GM13977 (cell line): ENCODE data around the gene GUK1.

Source experiments
- DNase-seq: peaks from one replicate; pipeline ENCODE4 v3.0.0; 2012; ENCODE audit warnings: low spot score
- in situ Hi-C: fragments of 300-500 bp; cut with MboI; formaldehyde crosslinking; loops from one replicate; pipeline ENCODE4 v1.12.0; 2022; ENCODE audit warnings: low sequenced_read_pairs, low pct_unique_long_range_greater_than_20kb, mixed read lengths, inconsistent platforms; ENCODE audit not compliant: unreplicated experiment
- TF ChIP-seq, protein P1 (sequence below): IDR thresholded peaks from 2 replicates; pipeline ENCODE4 v1.5.1; 2012; ENCODE audit warnings: mild to moderate bottlenecking, control low read depth; ENCODE audit not compliant: insufficient read depth; ENCODE audit errors: extremely low read depth, missing control alignments

Gene GUK1

DNA sequence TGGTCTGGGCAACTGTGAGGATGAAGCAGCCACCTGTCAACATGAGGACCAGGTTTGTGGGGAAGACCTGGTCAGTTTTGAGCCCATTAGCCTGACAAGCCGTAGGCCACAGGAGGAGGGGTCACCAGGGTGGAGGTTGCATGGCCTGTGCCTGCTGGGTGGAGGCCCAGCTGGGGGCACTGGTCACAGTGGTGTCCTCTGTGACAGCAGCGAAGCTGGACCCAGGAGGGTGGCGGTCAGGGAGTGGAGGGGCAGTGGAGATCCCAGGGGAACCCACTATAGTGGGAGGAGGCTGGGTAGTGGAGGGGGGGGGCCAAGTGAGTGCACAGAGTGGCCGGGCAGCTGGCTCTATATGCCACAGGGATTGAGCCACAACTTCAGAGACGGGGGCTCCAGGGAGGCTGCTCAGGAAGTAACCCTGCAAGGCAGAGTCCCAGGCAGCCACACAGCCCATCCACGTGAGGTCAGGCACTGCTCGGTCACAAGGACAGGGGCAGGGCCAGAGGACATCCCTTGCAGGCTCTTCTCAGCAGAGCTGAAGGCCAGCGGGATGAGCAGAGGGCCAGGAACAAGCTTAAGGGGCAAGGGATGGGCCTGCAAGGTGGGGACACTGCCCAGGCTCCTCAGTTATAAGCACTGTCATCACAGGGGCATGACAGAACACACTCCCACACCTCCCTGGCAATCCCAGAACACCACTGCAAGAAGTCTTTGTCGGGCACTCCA is 34.6 kb upstream of the GUK1 start:
- TF ChIP-seq, protein P1, sequence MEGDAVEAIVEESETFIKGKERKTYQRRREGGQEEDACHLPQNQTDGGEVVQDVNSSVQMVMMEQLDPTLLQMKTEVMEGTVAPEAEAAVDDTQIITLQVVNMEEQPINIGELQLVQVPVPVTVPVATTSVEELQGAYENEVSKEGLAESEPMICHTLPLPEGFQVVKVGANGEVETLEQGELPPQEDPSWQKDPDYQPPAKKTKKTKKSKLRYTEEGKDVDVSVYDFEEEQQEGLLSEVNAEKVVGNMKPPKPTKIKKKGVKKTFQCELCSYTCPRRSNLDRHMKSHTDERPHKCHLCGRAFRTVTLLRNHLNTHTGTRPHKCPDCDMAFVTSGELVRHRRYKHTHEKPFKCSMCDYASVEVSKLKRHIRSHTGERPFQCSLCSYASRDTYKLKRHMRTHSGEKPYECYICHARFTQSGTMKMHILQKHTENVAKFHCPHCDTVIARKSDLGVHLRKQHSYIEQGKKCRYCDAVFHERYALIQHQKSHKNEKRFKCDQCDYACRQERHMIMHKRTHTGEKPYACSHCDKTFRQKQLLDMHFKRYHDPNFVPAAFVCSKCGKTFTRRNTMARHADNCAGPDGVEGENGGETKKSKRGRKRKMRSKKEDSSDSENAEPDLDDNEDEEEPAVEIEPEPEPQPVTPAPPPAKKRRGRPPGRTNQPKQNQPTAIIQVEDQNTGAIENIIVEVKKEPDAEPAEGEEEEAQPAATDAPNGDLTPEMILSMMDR: no peak
- in situ Hi-C loops: no loop called here
- DNase-seq: no peak

DNA sequence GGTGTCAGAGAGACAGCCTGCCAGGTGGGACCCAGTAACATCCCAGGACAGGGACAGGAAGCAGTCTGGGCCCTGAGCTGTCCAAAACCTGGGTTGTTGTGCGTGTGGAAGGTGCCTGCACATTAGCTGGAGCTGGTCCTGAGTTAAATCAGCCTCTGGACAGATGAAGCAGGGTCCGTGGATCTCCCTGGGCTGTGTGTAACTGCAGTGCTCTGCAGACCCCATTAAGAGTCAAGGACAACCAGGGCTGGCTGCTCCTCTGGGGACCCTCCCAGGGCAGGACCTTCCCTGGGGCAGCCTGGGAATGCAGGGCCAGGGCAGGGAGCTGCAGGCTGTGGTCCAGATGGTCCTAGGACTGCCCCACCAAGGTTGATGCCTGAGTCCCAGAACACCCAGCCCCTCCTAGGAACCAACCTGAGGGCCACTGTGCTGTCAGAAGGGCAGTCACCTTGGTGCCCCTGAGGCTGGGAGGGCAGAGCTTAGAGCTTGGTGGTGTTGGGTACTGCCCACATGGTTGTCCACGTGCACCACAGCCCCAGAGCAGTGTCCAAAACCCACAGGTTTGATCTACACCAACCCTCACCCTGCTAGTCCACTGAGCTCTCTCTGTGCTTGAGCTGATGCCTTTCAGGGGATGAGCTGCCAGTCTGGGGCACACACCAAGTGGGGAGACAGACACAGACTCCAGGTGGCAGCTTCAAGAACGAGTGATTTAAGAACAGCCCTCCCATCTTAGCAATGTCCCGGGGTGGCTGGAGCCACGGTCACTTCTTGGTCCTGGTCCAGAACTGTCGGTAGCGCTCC is 33.9 kb upstream of the GUK1 start:
- TF ChIP-seq, protein P1: no peak
- in situ Hi-C loops: no loop called here
- no peak for DNase-seq

DNA sequence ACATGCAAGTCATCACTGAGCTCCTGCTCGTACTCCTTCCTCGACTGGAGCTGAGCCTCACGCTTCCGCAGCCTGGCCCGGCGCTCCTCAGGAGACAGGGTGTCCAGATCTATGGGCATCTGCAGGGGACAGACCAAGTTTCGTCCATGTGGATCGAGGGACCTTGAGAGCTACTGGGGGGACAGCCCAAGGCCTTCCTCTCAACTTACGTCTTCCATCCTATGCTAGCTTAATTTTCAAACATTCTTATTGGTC is 33.4 kb upstream of the GUK1 start:
- DNase-seq: no peak
- TF ChIP-seq, protein P1: no peak
- in situ Hi-C loops: no loop called here

DNA sequence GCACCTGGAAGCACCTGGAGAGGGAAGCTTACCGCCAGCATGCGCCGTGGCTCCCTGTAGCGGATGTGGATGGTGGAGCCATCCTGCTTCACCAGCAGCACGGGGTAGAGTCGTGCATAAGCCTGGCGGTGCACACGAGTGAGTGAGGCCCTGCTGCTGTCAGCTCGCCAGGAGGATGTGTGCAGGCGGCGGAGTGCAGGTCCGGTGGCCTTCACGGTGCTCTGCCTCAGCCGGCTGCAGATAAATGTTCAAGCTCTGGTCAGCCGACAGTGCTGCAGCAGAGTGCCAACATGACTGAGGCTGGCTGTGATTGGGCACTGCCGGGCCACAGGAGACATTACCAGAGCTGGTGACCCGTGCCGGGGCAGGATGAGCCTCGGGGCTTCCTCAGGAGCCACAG is 32.4 kb upstream of the GUK1 start:
- TF ChIP-seq, protein P1: no peak
- DNase-seq: no peak
- in situ Hi-C loops: no loop called here

DNA sequence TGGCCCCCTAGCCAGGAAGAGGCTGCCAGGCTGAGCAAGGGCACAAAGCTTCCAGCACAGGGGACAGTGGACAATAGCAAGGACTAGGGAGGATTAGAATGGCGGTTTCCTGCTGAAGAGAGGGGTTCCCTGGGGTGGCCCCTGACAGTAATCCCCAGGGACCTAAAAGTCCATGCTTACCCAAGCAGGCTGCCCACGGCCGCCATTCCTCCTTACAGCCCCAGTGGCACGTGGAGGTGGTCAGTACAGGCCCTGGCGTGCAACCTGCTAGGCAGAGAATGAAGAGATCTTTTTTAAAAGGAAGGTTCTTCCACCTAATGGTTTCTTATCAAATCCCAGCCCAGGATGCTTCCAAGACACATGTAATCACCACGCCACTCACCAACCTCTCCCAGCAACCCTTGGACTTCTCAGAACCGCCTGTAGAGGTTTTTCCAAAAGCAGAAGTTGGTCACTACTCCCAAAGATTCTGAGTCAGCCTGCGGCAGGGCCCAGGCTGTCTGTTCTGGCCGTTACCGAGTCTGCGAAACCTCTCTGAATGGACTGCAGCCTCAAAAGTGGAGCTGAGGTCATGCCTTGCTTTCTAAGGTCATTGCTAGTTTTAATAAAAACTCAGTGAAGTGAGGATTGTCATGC is 31.9 kb upstream of the GUK1 start:
- no peak for DNase-seq
- in situ Hi-C loops: no loop called here
- TF ChIP-seq, protein P1: no peak

DNA sequence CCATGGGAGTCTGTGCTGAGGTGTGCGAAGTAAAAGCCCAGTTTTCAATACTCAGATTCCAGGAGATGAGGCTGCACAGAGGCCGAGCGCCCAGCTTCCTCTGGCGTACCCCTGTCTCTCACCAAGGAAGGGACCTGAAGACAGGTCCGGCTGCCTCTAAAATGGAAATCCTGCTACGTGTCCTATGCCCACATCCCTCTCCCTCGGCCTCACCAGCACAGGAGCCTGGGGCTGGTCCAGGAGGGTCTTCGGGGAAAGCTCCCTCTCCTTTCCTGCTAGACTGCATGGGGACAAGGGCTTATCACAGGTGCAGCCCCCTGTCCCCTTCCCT is 31.4 kb upstream of the GUK1 start:
- in situ Hi-C loops: no loop called here
- peak; percentile 16 for DNase-seq
- TF ChIP-seq, protein P1: no peak
